ENCODE data around the gene CYBA. TPM values are rescaled to one million over a fixed set of nuclear protein-coding genes. Genes with fewer than 3 reads are reported as not detected.
"Not testable (repeated sequence)": the region's sequence is repeated elsewhere in the genome, so short reads cannot be mapped to it uniquely, and the experiment has no call there.

The CYBA gene
- total RNA-seq, 3 donors from 2014 or later (not counting 1 experiment from before 2014, with no cell fraction given), result 1,001 to 1,351 (median 1,051) TPM

DNA sequence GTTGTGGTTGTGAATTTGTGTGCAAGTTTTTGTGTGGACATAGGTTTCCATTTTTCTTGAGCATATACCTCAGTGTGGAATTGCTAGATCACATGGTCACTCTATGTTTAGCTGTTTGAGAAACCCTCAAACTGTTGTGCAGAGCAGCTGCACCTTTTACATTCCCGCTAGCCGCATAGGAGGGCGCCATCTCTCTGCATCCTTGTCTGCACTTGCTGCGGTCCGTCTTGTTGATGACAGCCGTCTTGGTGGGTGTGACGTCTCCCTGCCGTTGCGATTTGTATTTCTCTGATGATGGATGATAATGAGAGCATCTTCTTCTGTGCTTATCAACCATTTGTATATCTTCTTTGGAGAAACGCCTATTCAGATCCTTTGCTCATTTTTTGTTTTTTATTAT, 37.6 kb downstream of the CYBA start:
- H3K27me3 Mint-ChIP-seq (ENCODE audit: low read depth in 2 of 2), result no peaks in the 10 kb centered on the region
- no peaks in the 10 kb centered on the region for H3K36me3 Mint-ChIP-seq
- H3K4me1 ChIP-seq (ENCODE audit: control insufficient read depth, insufficient read depth, low read length), result peaks cover 1% of the 10 kb centered on the region
- 93% methylated on average over 9 of the region's 10 CpGs for WGBS (ENCODE audit: insufficient coverage)
- peaks cover 42% of the 10 kb centered on the region for H3K36me3 ChIP-seq (ENCODE audit: control insufficient read depth, insufficient read depth, low read length)
- no peak overlapping the region for H3K4me3 Mint-ChIP-seq
- TF ChIP-seq, protein P1, sequence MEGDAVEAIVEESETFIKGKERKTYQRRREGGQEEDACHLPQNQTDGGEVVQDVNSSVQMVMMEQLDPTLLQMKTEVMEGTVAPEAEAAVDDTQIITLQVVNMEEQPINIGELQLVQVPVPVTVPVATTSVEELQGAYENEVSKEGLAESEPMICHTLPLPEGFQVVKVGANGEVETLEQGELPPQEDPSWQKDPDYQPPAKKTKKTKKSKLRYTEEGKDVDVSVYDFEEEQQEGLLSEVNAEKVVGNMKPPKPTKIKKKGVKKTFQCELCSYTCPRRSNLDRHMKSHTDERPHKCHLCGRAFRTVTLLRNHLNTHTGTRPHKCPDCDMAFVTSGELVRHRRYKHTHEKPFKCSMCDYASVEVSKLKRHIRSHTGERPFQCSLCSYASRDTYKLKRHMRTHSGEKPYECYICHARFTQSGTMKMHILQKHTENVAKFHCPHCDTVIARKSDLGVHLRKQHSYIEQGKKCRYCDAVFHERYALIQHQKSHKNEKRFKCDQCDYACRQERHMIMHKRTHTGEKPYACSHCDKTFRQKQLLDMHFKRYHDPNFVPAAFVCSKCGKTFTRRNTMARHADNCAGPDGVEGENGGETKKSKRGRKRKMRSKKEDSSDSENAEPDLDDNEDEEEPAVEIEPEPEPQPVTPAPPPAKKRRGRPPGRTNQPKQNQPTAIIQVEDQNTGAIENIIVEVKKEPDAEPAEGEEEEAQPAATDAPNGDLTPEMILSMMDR (IDR thresholded peaks at IDR 0.05), result no peak
- H3K27ac ChIP-seq (ENCODE audit: low read length), result no peak overlapping the region
- no peaks in the 10 kb centered on the region for H3K9me3 ChIP-seq (ENCODE audit: control insufficient read depth, insufficient read depth, low read length)
- H3K27me3 ChIP-seq (ENCODE audit: control insufficient read depth, insufficient read depth, low read length), result no peaks in the 10 kb centered on the region
- H3K27ac Mint-ChIP-seq, result peak overlapping the region; percentile 18 to 33
- no peaks in the 10 kb centered on the region for H3K9me3 Mint-ChIP-seq
- no peak overlapping the region for H3K4me3 ChIP-seq (ENCODE audit: low read length)
- intact Hi-C loops (cut with micrococcal nuclease), result no loop called here
- no peak for DNase-seq
- ATAC-seq, result no peak
- peaks cover 7 to 26% of the 10 kb centered on the region in 2 donors for H3K4me1 Mint-ChIP-seq

DNA sequence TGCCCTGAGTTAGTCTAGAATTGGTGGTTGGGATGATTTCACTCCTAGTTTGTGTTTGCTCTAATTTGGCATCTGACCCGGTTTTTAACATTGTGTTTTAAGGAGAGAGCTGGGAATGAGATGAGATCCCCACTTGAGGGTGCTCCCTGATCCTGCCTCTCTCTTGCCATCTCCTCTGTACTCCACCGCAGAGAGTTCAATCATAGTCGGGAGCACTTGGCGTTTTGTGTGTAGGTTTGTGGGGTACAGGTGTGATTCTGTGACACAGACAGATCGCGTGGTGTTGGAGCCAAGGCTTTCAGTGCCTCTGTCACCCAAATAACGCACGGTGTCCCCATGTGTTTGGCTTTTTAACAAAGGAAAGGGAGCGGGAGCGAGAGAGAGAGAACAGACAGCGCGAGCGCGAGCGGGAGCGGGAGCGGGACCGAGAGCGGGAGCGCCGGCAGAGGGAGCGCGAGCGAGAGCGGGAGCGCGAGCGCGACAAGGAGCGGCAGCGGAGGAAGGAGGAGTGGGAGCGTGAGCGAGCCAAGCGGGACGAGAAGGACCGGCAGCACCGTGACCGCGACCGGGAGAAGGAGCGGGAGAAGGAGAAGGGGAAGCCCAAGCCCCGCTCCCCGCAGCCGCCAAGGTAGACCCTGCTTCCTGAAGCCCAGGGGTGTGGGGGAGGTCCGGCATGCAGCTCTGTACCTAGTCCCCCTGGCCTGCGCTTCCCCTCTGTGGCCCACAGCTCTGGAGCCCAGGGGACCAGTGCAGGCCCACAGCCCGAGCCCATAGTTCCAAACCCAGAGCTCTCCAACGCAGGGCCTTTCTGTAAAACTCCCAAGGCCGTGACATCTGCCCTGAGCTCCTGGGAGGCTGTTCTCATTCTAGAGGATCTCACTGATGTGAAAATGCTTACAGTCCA, 39.7 kb downstream of the CYBA start:
- intact Hi-C loops (cut with micrococcal nuclease), result no loop called here
- TF ChIP-seq, protein P1 (IDR thresholded peaks at IDR 0.05), result no peak

DNA sequence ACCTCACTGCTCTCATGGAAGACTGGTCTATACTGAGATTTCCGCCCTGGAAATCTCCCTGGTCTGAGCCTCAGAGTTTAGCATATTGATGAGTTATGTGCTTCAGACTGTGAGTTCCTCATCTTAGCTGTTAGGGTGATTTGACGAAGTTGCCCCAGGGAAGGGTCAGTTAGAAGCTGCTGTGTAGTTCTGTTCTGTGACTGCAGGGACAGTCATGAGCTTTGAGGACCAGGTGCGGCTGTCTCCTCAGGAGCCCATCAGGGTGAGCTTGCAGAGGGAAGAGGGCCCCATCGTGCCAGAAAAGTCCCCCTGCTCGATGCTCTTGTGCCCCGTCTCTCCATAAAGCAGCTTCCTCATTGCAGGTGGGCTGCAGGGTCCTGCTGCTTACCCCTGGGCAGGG, 40.8 kb downstream of the CYBA start:
- ATAC-seq (no peak), DNase-seq (no peak)
- H3K4me1 ChIP-seq (ENCODE audit: control insufficient read depth, insufficient read depth, low read length), result no peaks in the 10 kb centered on the region
- peaks cover 12% of the 10 kb centered on the region for H3K36me3 Mint-ChIP-seq
- no peak overlapping the region for H3K4me3 Mint-ChIP-seq
- H3K9me3 Mint-ChIP-seq, result no peaks in the 10 kb centered on the region
- H3K27ac Mint-ChIP-seq, result no peak overlapping the region
- intact Hi-C loops (cut with micrococcal nuclease), result no loop called here
- no peaks in the 10 kb centered on the region for H3K27me3 ChIP-seq (ENCODE audit: control insufficient read depth, insufficient read depth, low read length)
- TF ChIP-seq, protein P1 (IDR thresholded peaks at IDR 0.05), result no peak
- no peaks in the 10 kb centered on the region for H3K27me3 Mint-ChIP-seq (ENCODE audit: low read depth in 2 of 2)
- no peak overlapping the region for H3K27ac ChIP-seq (ENCODE audit: low read length)
- peaks cover 0 to 19% of the 10 kb centered on the region in 2 donors for H3K4me1 Mint-ChIP-seq
- no peak overlapping the region for H3K4me3 ChIP-seq (ENCODE audit: low read length)
- no peaks in the 10 kb centered on the region for H3K9me3 ChIP-seq (ENCODE audit: control insufficient read depth, insufficient read depth, low read length)
- WGBS (ENCODE audit: insufficient coverage), result 97% methylated on average over 6 of the region's 6 CpGs
- peaks cover 42% of the 10 kb centered on the region for H3K36me3 ChIP-seq (ENCODE audit: control insufficient read depth, insufficient read depth, low read length)

More for the DNA sequence above, 39.7 kb downstream of the CYBA start:
- Histone ChIP-seq H3K4me1 (ENCODE audit: control insufficient read depth, insufficient read depth, low read length) (no peaks in the 10 kb centered on the region), H3K9me3 (ENCODE audit: control insufficient read depth, insufficient read depth, low read length) (no peaks in the 10 kb centered on the region), H3K27me3 (ENCODE audit: control insufficient read depth, insufficient read depth, low read length) (no peaks in the 10 kb centered on the region), H3K27ac (ENCODE audit: low read length) (no peak overlapping the region), H3K4me3 (ENCODE audit: low read length) (no peak overlapping the region), H3K36me3 (ENCODE audit: control insufficient read depth, insufficient read depth, low read length) (peaks cover 42% of the 10 kb centered on the region)
- no peak for ATAC-seq
- DNase-seq, result no peak
- Mint-ChIP-seq H3K4me1 (peaks cover 4 to 23% of the 10 kb centered on the region in 2 donors), H3K9me3 (no peaks in the 10 kb centered on the region), H3K36me3 (peaks cover 12% of the 10 kb centered on the region), H3K27me3 (ENCODE audit: low read depth in 2 of 2) (no peaks in the 10 kb centered on the region), H3K4me3 (no peak overlapping the region), H3K27ac (peak overlapping the region in 1 of 2 donors; percentile 24)
- 97% methylated on average over 49 of the region's 49 CpGs for WGBS (ENCODE audit: insufficient coverage)

DNA sequence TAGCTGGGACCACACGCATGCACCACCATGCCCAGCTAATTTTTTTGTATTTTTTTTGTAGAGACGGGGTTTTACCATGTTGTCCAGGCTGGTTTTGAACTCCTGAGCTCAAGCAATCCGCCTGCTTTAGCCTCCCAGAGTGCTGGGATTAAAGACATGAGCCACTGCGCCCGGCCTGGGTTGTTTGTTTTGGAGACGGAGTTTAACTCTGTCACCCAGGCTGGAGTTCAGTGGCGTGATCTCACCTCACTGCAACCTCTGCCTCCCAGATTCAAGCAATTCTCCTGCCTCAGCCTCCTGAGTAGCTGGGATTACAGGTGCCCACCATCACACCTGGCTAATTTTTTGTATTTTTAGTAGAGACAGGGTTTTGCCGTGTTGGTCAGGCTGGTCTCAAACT, 41.4 kb downstream of the CYBA start:
- H3K4me1 ChIP-seq (ENCODE audit: control insufficient read depth, insufficient read depth, low read length); H3K27ac ChIP-seq (ENCODE audit: low read length); ATAC-seq; H3K27me3 ChIP-seq (ENCODE audit: control insufficient read depth, insufficient read depth, low read length); H3K27me3 Mint-ChIP-seq (ENCODE audit: low read depth in 2 of 2); intact Hi-C loops (cut with micrococcal nuclease); H3K4me3 Mint-ChIP-seq; H3K4me3 ChIP-seq (ENCODE audit: low read length); H3K9me3 ChIP-seq (ENCODE audit: control insufficient read depth, insufficient read depth, low read length); H3K27ac Mint-ChIP-seq; DNase-seq; H3K9me3 Mint-ChIP-seq: not testable (repeated sequence)
- 98% methylated on average over 8 of the region's 8 CpGs for WGBS (ENCODE audit: insufficient coverage)
- peaks cover 0 to 18% of the 10 kb centered on the region in 2 donors for H3K4me1 Mint-ChIP-seq
- H3K36me3 ChIP-seq (ENCODE audit: control insufficient read depth, insufficient read depth, low read length), result peaks cover 42% of the 10 kb centered on the region
- peaks cover 12% of the 10 kb centered on the region for H3K36me3 Mint-ChIP-seq
